Adipose tissue (tissue), 3 donors: Measurements from ENCODE around the gene FUT7. TPM values are rescaled to one million over a fixed set of nuclear protein-coding genes. Genes with fewer than 3 reads are reported as not detected.

ENCODE experiments used
- H3K27ac ChIP-seq: one replicate; pipeline ENCODE4 v1.5.1; 2013; ENCODE audit warnings: low read depth, low read length
- WGBS, 3 donors: extraction: QIAGEN DNeasy Blood & Tissue Kit; methylation state at CpG; one replicate each; pipeline ENCODE4 v1.1.7; 2013; 5-methylcytosine and 5-hydroxymethylcytosine counted together
- polyA plus RNA-seq, 3 donors: library from polyadenylated mRNA; stranded (reverse); fragments of 200-250 nt; gene quantifications; one replicate each; pipeline ENCODE4 v1.2.3, GENCODE V29; 2013
- donor health status: healthy with polysubstance abuse.
- donor health status: Bipolar disorder and iron deficiency.
- donor health status: healthy.

The FUT7 gene
- polyA plus RNA-seq, 3 donors = 0.10 to 1.5 (median 1.1) TPM

DNA sequence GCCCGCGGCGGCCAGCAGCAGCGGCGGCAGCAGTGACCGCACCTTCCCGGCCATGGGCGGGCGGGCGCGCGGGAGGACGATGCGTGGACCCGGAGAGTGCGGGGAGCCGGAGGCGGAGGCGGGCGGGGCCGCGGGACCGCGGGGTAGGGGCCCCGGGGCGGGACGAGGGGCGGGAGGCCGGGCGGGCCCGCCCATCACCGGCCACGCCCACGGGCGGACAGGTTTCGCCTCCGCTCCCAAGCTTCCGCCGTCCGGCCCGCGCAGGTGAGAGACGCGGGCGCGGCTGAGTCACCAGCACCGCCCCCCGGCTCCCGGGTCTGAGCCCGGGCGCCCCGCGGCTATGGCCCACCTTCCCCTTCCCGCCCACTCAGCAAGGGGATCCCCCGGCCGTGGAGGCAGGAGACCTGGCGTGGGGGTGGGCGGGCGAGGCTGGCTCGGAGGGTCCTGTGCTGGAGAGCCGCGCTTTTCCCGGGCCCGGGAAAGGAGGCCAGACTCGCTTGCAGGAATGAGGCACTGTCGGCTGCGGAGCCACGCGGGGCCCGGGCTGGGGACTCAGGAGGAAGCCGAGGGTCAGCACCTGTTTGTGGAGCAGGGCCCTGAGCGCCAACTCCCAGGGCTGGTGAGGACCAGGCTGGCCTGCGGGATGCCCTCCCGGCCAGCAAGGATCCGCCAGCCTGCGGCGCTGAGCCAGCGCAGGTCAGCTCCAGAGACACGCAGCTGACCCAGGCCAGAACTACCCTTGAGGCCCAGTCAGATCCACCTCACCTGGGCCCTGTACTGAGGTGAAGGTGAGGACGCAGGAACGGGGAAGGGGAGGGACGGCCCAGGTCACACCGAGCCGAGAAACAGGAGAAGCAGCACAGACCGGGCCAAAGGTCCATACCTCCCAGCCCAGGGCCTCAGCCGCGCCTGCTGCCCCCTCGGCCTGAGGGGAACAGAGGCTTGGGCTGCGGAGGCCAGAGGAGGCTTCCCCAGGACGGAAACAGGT is 22.4 kb upstream of the FUT7 start, which contains the start of gene ENTPD2:
TSS of gene ENTPD2 (minus strand) at position 118 of the 988 bp plus-strand sequence. CDS start at position 54, 64 bp downstream.
- H3K27ac ChIP-seq = no peak within 1 kb of the TSS
- WGBS, 3 donors = 15 to 22% (median 19%) methylated on average over 60 to 90 of the region's 90 CpGs

DNA sequence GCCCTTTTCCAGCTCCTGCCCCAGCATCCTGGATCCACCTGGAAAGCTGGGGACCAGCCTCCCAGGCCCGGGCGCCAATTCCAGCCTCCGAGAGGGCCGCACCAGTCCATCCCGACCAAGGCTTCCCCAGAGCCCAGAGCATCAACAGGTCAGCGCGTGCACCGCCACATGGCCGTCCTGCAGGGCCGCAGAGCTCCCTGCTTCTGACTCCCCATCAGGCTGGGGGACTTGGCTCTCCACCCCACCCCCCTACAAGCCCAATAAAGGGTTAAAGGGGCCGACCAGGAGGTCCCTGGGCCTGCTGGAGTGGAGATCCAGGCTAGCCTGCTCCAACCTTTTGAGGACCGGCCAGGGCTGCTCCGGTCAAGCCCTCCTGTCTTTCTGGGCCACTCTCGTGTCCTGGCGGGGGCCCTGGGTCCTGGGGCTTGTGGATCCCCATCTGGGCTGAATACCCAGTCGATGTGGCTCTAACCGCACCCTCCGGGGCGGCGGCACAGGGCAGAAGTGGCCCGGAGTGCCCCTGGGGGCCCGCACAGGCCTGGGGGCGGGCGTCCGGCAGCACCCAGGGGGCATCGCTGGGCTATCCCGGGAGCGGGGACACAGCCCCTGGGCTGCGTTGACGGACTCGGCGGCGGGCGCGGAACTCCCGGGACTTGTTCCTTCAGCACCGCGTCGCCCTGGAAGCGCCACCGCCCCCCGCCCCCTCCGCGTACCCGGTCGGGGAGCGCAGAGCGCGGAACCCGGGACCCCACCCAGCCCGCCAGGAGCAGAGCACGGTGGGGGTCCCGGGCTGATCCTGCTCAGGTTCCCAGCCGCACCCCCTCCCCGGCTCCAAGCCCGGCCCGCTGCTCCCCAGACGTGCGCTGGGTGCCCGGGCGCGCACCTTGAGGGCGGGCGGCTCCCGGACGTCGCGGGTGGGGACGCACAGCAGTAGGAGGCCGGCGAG is 21.4 kb upstream of the FUT7 start:
- WGBS, 3 donors = 13 to 18% (median 14%) methylated on average over 59 to 71 of the region's 71 CpGs
- no peak overlapping the region for H3K27ac ChIP-seq

DNA sequence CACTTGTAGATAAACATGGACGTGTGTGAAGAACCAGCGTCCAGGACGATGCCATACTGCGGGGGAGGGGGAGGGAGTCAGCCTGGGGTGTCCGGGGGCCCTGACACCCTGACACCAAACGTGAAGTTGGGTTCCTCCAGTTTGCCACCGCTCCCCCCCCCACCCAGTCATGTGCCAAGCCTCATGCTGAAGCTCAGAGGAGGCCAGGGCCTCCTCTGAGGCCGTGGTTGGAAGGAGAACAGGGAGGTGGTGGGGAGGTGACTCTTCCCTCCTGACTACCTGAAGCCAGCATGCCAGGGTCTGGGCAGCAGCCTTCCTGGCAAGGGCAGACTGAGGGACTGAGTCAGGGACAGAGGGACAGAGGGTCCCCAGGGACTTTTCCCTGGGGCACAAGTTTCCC is 20.4 kb upstream of the FUT7 start:
- no peak overlapping the region for H3K27ac ChIP-seq
- 70 to 90% (median 84%) methylated on average over 6 to 8 of the region's 8 CpGs for WGBS, 3 donors

DNA sequence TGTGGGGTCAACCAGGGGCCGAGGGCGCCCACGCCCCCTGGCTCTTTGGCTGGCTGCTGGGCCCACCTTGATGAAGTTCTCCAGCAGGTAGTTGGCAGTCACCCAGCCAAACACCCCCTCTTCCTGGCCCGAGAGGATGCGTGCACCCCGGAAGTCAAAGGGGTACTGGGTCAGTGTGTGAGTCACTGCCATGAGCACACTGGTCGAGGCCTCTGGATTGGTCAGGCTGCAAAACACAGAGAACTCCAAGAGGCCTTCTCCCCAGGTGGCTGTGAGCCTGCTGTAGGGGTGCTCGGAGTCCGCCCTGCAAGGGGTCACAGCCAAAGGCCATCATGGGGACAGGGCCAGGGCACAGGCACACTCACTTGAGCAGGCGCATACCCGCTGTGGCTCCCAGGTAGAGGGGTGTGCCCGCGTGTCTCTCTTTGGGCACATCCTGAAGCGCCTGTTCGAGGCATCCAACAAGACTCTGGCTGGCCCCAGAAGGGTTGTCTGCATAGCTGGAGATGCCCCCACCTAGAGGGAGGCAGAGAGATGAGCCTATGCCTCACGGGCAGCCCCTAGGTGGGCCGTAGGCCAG is 19.3 kb upstream of the FUT7 start:
- WGBS, 3 donors = 87 to 96% (median 93%) methylated on average over 14 to 17 of the region's 17 CpGs
- H3K27ac ChIP-seq = no peak overlapping the region

DNA sequence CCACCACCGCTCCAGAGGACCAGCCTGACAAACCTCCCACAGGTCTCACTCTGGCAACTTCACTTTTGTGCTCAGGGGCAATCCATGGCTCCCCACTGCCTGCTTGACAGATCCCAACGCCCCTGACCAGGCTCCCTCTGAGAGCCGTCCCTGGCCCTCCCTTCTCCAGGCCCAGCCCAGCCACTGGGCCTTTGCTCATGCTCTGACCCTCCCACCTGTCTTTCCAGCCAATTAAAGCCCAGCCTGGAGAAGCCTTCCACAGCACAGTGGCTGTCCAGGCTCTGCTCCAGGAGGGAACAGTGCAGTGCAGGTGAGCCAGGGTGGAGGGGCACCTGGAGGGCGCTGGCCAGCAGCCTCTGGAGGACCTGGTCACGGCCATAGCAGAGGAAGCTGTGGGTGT is 18.7 kb upstream of the FUT7 start:
- 86 to 91% (median 89%) methylated on average over 5 of the region's 5 CpGs for WGBS, 3 donors
- H3K27ac ChIP-seq = no peak overlapping the region

DNA sequence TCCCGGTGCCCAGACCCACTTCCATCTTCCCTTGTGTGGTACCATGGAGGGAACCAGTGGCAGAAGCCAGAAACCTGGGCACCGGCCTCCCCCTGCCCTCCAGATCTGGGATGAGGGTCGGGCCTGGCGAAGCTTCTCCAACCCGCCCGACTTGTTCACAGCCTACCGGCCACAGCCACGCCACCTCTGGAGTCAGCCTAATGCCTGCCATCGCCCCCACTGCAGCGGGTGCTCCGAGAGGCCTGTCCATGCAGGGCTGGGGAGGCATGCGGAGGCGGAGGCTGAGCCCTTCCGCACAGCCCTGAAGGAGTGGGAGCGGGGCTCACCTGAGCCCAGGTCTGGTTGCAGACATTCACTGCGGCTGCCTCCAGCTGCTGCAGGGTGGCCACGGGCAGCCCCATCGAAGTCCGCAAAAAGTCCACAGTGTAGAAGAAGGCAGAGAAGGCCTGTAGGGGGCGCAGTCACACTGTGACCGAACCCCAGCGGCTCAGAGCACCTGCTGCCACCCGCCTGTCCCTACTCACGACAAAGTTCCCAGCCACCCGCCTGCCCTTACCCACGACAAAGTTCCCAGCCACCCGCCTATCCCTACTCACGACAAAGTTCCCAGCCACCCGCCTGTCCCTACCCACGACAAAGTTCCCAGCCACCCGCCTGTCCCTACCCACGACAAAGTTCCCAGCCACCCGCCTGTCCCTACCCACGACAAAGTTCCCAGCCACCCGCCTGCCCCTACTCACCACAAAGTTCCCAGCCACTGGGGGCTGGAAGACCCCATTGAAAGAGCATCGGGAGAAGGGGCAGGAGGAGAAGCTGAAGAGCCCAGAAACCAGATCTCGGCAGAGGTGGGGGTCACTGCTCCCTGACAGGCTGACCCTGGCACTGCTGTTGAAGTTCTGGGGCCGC is 17.9 kb upstream of the FUT7 start:
- H3K27ac ChIP-seq = no peak overlapping the region
- 43 to 53% (median 47%) methylated on average over 35 to 38 of the region's 38 CpGs for WGBS, 3 donors

DNA sequence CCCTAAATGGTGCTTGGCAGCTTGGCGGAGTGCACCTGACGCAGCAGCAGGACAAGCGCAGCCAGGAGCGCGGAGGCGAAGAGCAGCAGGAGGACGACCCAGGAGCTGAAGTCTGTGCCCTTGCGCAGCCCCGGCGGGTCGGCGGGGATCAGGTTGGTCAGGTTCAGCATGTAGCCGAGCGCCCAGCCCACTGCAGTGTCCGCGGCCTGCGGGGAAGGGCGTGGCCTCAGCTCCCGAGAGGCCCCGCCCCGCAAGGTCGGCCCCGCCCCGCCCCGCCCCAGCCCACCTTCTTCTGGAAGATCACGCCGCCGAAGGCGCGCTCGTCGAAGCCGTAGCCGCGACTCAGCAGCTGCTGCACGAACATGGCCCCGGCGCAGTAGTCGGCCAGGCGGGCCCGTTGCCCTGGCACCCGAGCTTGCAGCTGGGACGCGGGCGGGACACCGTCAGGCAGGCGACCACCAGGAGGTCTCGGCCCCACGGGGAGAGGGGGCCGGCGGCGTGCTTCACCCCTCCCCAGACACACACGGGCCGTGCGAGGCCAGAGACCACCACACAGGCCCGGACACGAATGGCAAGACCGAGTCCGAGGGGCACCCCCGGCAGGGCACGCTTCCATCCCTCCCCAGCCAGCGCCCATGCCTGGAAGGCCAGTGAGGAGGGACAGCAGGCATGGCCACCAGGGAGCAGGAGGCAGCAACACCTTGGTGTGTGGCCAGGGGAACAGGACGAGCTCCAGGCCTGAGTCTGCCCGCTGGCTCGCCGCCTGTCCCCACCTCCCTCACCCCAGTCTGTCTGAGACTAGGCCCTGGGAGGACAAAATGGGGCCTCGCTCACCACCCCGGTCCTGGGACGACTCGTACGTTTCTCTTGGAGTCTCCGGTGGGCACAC is 17.0 kb upstream of the FUT7 start:
- no peak overlapping the region for H3K27ac ChIP-seq
- 46 to 56% (median 49%) methylated on average over 37 to 72 of the region's 72 CpGs for WGBS, 3 donors

DNA sequence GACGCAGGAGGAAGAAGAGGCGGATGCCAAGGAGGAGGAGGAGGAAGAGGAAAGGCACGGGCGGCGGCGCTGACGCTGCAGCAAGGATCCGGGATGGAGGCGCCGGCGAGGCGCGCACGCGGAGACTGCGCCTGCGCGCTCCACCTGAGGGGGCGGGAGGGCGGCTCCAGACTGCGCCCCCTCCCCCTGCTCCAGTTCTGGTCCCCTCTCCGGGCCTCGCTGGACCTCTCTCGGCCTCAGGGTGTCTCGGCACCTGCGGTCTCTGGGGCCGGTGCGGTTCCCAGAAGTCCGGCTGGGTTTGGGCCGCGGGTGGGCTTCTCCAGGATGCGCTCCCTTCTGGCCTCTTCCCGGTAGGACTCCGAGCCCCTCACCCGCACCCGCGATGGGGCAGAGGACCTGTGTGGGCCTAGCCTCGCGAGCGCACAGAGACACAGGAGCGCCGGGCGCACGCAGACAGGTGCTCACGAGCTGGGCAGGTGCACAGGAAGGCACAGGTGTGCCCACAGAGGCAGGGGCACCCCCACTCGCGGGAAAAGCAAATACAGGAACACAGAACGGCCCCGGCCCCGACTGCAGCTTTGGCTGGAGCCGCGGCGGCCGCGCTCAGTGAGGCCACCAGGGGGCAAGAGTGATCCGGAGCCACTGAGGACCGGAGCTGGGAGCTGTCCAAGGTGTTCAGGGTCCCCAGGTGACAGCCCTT is 14.3 kb upstream of the FUT7 start, which contains the start of gene NPDC1:
TSS of gene NPDC1 (minus strand) at position 90 of the 700 bp plus-strand sequence. CDS start 188 bp downstream, outside the sequence.
- no peak within 1 kb of the TSS for H3K27ac ChIP-seq
- WGBS, 3 donors = 0 to 1% (median 0%) methylated on average over 49 to 57 of the region's 57 CpGs

DNA sequence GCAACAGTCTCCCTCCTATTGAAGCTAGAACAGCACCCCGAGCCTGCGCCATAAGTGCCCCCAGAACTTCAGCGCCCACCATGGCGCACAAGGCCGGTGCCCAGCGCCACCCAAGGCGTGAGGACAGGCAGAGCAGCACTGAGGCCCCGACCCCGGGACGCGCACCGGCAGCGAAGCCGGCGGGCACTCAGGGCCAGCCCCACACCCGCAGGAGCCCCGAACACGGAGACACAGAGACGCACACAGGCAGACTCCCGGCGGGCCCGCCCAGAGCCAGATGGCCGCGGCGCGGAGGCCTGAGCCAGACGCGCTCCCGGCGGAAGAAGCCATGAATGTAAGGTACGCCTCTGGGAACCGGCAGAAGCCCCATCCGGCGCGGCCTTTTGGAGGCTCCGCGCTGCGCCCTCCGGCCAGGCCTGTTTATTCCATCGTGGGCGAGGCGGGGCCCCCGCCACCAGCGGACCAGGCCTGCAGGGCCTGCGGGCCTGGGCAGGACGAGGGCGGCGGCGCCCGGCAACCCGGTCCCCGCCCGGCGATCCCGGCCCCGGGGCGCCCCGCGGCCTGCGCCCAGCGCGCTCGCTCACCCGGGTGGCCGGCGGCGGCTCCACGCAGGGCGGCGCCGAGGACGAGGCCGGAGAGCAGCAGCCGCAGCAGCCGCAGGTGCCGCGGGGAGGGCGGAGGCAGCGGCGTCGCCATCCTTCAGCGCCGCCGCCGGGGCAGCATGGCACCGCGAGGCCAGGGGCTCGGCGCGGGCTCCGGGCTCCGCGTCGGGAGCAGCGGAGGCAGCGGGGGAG is 13.6 kb upstream of the FUT7 start:
- WGBS, 3 donors = 1 to 4% (median 2%) methylated on average over 67 to 96 of the region's 96 CpGs
- H3K27ac ChIP-seq = no peak overlapping the region

DNA sequence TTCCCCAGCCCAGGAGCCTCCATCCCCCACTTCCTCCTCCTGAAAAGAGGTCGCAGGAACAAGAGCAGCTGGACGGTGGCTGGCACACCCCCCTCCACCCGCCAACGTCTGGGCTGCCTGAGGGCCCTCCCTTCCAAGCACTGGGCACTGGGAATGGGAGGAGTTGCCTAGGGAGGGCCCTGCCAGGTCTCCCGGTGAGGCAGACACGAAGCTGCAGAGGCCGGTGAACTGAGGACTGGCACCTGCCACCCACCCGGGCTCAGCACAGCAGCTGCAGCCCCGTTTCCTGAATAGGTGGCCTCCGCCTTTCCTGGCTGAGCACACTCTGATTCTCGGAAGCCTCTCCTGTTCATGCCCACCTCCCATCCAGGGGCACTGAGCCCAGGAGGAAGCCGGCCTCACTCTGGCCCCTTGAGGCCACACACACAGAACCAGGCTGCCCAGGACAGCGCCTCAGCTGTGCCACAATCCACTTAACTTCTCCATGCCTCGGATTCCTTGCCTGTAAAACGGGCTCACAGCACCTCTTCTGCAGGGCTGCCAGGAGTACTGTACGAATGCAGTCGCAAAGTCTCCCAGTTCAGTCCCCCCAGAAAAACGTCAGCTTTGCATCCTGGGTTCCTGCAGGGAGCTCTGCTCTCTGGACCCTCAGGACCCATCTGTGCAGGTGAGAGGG is 12.8 kb upstream of the FUT7 start:
- WGBS, 3 donors = 16 to 27% (median 25%) methylated on average over 18 of the region's 18 CpGs
- no peak overlapping the region for H3K27ac ChIP-seq

DNA sequence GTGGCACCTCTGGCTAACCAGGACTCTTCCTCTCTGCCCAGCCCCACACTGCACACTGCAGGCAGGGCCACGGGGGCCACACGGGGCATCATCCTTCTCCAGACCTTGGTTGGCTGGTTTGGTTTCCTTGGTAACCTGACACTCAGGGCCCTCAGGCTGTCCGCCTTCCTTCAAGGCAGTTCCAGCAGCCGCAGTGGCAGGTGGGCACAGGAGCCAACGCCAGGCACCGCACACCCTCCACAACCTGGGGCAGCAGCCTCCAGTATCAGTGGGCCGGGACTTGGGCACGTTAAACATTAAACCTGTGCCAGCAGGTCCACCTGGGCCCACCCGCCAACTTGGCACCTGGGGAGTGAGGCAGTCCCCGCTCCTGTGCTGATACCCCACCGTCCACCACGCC is 12.1 kb upstream of the FUT7 start:
- WGBS, 3 donors = 38 to 62% (median 59%) methylated on average over 12 of the region's 12 CpGs

DNA sequence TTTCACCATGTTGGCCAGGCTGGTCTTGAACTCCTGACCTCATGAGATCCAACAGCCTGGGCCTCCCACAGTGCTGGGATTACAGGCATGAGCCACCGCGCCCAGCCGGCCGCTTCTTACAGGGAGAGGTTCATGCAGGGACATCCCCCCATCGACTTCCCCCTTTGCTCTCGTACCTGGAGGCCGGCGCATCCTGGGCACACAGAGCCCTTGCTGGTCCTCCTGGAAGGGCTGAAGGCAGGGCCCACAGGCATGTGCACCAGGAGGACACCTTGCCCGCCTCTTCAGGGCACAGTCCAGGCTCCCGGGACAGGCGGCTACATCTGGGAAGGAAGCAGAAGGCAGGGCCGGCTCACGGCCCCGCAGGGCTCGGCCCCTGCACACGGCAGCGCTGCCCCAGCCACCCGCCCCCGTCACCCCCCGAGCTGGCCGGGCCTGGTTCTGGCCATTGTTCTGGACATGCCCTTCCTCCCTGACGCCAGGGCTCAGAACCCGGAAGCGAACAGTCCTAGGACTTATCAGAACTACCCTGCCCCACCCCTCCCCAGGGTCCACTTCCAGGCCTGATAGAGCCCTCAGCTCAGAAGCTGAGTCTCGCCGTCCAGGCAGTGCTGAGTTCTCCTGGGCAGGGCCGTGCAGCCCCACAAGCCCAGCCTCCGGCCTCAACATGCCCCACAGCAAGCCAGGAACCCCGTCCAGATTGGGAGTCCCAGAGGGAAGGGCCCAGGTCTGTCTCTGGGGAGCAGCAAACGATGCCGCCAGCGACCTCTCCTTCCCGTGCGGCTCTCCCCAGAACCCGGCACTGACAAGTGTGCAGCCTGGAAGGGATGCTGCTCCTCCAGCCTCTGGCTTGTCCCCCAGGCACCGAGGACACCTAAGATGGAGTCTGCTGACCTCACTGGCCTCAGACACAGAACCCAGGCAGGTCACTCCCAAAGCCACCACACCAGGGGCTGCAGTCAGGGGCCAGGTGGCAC is 11.2 kb upstream of the FUT7 start:
- 49 to 88% (median 69%) methylated on average over 36 of the region's 36 CpGs for WGBS, 3 donors
- H3K27ac ChIP-seq = no peak overlapping the region

More for the DNA sequence above, 12.1 kb upstream of the FUT7 start:
- no peak overlapping the region for H3K27ac ChIP-seq

DNA sequence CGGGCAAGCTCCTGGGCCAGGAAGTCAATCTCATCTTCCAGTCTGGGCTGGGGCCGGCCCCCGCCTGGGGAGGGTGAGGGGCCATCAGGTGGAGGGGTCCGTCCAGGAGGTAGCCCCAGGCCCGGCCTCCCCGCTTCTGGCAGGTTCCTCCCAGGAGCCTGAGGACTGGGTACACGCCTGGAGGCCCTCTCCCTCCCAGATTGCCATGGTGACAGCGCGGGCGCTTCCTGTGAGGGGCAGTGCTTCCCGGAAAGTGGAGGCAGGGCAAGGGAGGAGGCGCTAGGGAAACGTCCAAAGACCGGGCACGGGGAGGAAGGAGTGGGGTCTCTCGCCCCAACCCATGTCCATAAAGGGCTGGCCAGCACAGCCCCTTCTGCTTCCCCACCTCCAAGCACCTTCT is 9.2 kb upstream of the FUT7 start:
- no peak overlapping the region for H3K27ac ChIP-seq
- 46 to 67% (median 56%) methylated on average over 13 to 16 of the region's 16 CpGs for WGBS, 3 donors

DNA sequence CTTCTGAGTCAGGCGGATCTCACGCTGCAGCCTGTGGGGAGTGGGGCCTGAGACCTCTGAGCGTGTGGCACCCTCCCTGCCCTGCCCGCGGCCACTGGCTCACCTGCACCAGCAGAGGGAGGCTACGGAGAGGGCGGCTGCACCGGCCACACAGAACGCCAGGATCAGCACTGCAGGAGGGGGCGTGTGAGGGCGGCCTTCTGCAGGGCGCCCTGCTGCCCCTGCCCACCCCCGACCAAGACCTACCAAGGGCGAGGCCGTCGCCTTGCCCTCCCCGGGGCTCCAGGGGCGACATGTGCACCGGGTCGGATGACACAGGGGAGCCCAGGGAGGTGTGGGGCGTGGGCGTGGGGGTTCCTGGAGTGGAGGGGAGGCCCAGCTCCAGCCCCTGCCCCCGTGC is 8.7 kb upstream of the FUT7 start:
- 84 to 88% (median 88%) methylated on average over 15 to 23 of the region's 23 CpGs for WGBS, 3 donors

More for the DNA sequence above, 8.7 kb upstream of the FUT7 start:
- H3K27ac ChIP-seq = no peak overlapping the region
